GM04503 (cell line): ENCODE results near the gene ABLIM1.

Experiments
- DNase-seq: peaks from one replicate; pipeline ENCODE4 v3.0.0-alpha.2; 2012; ENCODE audit warnings: low read depth

Gene ABLIM1

DNA sequence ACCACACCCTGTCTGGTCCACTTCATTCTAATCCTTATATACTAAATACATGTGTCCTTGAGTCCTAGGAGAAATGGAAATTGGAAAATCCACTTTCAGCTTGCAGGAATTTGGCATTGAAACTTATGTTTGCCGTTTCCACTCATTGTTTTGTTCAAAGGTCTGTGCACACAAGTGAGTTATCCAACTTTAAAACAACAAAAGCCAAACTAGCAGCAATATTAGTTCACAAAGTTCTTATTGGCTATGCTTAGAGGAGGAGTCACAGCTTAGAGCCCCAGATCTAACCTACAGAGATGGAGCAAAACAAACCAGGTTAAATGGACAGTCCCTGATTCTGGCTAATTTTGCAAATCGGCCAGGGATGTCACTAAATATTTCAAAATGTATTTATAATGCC is 209.2 kb downstream of the ABLIM1 start:
- no peak for DNase-seq

- no peak for DNase-seq
Observed at GRCh38 chr10:114445332-114445731, 212.7 kb downstream of the ABLIM1 start.

GRCh38 chr10:114444819-114445218 is 213.3 kb downstream of the ABLIM1 start:
- no peak for DNase-seq

- no peak for DNase-seq
Observed at GRCh38 chr10:114442091-114442630, 215.9 kb downstream of the ABLIM1 start.

- no peak for DNase-seq
Observed at GRCh38 chr10:114441107-114441506, 217.0 kb downstream of the ABLIM1 start.

GRCh38 chr10:114437473-114438292 is 220.4 kb downstream of the ABLIM1 start:
- no peak for DNase-seq

- no peak for DNase-seq
Observed at GRCh38 chr10:114436941-114437340, 221.1 kb downstream of the ABLIM1 start.

- no peak for DNase-seq
Observed at GRCh38 chr10:114432566-114433093, 225.4 kb downstream of the ABLIM1 start.

- no peak for DNase-seq
Observed at GRCh38 chr10:114431414-114432135, 226.5 kb downstream of the ABLIM1 start.

- no peak for DNase-seq
Observed at GRCh38 chr10:114430688-114431413, 227.2 kb downstream of the ABLIM1 start.

GRCh38 chr10:114429581-114430335 is 228.3 kb downstream of the ABLIM1 start:
- no peak for DNase-seq

DNA sequence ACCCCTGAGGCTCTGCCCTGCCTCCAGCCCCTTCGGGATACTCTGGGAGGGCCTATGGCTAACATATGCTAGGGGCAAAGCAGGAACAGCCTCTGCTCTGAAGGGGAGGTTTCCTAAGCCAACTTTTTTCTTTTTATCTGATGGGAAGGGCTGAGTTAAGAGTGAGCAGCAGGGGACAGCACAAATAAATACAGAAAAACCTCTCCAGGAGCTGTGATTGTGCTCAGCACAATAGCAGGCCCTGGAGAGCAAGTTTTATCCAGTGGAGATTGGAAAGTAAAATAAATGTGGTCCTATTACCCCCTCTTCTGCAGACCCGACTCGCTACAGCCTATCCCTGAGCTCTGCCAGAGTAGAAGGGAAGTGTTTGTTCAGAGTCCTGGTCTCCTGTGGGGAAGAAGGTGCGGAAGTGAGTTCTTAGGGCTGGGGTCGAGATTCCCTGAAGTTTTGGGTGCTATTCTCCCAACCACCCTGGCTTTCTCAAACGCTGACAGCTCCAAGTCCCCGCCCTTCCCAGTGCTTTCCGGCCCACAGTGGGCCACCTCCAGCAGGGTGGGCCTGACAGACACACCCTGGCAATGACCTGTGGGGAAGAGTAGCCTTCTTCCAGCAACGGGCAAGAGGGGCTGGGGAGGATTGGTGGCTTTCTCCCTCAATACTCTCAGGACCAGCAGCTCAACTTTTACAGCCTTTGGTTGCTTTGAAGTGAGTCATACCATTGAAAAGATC is 230.8 kb downstream of the ABLIM1 start:
- DNase-seq = no peak

- no peak for DNase-seq
Observed at GRCh38 chr10:114426476-114426875, 231.6 kb downstream of the ABLIM1 start.

DNA sequence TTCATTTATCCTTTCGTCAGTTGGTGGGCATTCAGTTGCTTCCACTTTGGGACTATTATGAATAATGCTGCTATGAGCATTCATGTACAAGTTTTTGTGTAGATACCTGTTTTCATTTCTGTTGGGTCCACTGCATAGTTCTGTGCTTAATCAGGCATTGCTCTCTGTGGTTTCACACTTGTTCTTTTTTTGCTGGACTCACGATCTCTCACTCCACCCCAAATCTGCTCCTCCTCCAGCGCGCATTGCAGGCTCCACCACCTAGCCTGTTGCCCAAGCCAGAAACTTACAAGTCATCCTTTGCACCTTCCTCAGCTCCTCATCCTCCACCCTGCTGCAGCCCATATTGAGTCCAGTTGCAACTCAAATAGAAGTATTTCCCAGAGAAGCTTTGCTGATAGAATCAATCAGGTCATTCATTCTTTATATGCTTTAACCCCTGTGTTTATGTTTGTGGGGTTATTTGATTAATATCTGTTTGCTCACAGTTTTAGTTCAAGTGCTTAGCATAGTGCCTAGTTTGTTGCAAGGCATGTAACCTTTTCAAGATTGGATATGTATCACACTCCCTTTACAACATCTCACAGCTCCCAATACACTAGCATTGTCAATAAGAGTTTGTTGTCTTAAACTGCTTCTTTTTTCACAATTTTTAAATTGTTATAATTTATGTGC is 237.1 kb downstream of the ABLIM1 start:
- DNase-seq = no peak

DNA sequence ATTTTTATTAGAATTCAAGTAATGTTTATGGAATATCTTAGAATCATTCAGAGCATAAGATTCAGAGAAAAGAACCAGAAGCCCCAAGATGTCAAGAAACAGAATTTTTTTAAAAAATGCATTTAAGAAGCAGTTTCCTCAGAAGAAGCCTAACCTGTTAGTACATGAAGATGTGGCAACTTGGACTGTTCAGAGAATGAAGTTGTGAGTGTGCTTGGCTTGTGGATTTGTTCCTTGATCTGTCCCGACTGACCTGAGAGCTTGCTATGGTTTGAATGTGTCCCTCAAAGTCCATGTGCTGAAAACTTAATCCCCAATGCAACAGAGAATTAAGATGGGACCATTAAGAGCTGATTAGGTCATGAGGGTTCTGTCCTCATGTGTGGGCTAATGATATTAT is 240.0 kb downstream of the ABLIM1 start:
- DNase-seq = no peak

- no peak for DNase-seq
Observed at GRCh38 chr10:114412907-114413797, 244.9 kb downstream of the ABLIM1 start.

DNA sequence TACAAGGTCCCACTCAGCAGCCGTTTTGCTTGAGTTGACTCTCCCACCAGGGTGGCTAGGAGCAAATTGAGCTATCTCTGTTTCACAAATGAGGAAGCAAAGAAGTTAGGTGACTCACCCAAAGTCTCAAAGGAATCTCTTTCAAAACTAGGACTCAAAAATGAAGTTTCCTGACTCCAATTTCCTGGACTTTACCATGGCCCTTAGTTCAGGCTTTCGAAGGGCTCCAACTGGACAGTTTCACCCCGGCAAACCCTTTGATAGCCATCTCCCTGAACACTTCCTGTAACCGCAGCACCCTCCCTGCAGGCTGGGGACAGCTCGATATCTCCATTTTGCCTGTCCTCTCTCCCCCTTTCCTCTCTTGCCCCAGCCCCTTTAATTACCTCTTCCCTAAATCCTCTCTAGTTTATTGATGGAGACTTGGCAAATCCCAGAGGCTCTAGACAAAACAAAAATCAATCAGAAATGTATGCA is 249.1 kb downstream of the ABLIM1 start:
- no peak for DNase-seq

DNA sequence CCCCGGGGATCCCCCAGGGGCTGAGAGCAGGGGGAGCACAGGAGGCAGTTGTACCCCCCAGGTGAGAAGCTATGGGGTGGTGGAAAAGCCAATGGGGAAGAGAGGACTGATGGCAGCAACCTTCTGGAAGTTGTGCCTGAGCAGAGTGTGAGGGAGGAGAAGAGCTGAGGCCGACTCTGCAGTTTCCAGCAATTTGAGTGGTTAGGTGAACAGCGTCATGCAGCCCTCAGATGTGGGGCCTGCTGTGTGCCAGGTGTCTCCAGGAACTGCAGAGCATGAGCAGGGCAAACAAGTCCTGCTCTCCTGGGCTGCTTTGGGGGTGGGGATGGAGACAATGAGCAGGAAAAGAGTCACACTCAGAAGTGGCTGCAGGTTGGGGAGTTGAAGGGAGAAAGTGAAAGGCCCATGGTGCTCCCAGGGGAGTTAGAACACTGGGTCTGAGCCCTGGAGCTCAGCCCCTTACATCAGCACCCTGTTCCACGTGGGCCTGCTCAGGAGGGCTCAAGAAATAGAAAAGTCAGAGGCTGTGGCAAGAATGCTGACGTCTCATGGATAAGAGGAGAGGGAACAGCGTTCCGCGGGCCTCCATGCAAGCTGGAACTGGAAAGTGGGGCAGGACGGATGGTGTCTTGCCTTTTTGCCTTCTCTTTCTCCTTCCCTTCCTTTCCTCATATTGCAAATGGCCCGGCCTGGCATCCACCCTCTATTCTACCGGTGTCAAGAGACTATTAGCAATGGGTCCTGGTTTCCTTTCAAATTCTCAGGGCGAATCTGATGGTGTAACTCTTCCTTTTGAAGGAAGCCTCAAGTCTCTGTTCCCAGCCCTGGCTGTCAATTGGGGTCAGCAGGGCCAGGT is 249.7 kb downstream of the ABLIM1 start:
- no peak for DNase-seq
